MM.1S (cell line): ENCODE measurements around the gene DSC1.

Experiments
- EZH2 ChIP-seq: fragments of 300-600 bp; sonication (generic); optimal IDR thresholded peaks from 2 replicates; pipeline ENCODE3; 2017; ENCODE audit warnings: low read depth, mild to moderate bottlenecking, antibody characterized with exemption, low read length, mixed read lengths
- TF ChIP-seq, protein P1 (sequence below): fragments of 300-600 bp; sonication (generic); IDR thresholded peaks from 2 replicates; pipeline ENCODE4 v1.5.1; 2016; ENCODE audit warnings: antibody characterized with exemption, low read length, mixed read lengths

DNA sequence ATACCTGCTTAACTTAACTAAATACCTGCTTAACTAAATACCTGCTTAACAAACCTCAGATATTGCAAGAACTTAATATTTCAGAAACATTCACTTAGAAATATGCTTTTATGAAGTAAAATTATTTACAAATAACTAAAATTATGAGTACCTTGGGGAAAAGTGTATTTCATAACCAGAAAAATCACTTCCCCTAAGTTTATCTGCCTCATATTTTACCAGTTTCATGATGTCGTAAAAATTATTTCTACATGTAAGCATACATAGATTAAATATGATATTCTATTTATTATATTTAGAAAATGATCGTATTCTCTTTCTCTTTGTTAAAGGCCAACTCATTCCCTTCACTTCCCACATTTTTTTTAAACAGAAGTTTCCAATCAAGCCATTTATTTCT lies 41.5 kb upstream of the DSC1 start:
- TF ChIP-seq, protein P1, sequence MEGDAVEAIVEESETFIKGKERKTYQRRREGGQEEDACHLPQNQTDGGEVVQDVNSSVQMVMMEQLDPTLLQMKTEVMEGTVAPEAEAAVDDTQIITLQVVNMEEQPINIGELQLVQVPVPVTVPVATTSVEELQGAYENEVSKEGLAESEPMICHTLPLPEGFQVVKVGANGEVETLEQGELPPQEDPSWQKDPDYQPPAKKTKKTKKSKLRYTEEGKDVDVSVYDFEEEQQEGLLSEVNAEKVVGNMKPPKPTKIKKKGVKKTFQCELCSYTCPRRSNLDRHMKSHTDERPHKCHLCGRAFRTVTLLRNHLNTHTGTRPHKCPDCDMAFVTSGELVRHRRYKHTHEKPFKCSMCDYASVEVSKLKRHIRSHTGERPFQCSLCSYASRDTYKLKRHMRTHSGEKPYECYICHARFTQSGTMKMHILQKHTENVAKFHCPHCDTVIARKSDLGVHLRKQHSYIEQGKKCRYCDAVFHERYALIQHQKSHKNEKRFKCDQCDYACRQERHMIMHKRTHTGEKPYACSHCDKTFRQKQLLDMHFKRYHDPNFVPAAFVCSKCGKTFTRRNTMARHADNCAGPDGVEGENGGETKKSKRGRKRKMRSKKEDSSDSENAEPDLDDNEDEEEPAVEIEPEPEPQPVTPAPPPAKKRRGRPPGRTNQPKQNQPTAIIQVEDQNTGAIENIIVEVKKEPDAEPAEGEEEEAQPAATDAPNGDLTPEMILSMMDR, result no peak
- no peak for TF ChIP-seq EZH2
